ENCODE measurements around the gene ZNF264.

DNA sequence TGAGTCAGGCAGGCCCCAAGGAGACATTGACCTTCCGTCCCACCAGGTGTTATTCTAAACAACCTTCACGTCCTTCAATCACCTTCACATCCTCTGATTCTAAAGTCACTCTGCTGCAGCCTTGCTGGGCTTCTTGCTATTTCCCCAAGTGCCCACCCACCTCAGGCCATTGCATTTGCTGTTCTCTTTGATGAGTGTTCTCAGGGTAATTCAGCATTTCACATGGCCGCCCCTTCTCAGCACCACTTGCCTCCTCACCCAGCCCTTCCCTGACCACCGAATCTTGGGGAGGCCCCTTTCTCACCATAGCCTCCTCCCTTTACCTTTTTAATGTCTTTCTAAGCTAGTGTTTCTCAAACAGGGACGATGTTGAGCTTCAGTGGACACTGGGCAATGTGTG is 53.8 kb downstream of the ZNF264 start:
- TF ChIP-seq, protein P1, sequence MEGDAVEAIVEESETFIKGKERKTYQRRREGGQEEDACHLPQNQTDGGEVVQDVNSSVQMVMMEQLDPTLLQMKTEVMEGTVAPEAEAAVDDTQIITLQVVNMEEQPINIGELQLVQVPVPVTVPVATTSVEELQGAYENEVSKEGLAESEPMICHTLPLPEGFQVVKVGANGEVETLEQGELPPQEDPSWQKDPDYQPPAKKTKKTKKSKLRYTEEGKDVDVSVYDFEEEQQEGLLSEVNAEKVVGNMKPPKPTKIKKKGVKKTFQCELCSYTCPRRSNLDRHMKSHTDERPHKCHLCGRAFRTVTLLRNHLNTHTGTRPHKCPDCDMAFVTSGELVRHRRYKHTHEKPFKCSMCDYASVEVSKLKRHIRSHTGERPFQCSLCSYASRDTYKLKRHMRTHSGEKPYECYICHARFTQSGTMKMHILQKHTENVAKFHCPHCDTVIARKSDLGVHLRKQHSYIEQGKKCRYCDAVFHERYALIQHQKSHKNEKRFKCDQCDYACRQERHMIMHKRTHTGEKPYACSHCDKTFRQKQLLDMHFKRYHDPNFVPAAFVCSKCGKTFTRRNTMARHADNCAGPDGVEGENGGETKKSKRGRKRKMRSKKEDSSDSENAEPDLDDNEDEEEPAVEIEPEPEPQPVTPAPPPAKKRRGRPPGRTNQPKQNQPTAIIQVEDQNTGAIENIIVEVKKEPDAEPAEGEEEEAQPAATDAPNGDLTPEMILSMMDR (IDR thresholded peaks at IDR 0.05): no peak
- TF ChIP-seq POLR2A (IDR thresholded peaks at IDR 0.05): no peak
